GM21423 (cell line): ENCODE results near the gene BBS2.

Experiments
- ATAC-seq: cut with Tn5 transposase; IDR thresholded peaks from one replicate; pipeline ENCODE4 v1.9.1; 2021; ENCODE audit warnings: mild to moderate bottlenecking, moderate library complexity; ENCODE audit not compliant: unreplicated experiment

The BBS2 gene

GRCh38 chr16:56519459-56520250 lies at the start of gene BBS2:
TSS of gene BBS2 (minus strand) at chr16:56520024. CDS start at chr16:56519862, 162 bp downstream.
- ATAC-seq = peak; percentile 74

- ATAC-seq = no peak
Observed at GRCh38 chr16:56564793-56565477, 45.1 kb upstream of the BBS2 start, which contains the start of gene MT4. TSS of gene MT4 (plus strand) at chr16:56565073. CDS start at chr16:56565129, 56 bp downstream.

GRCh38 chr16:56561126-56561525 lies 41.3 kb upstream of the BBS2 start:
- no peak for ATAC-seq

GRCh38 chr16:56560447-56560846 lies 40.6 kb upstream of the BBS2 start:
- no peak for ATAC-seq

- ATAC-seq = no peak
Observed at GRCh38 chr16:56559109-56559508, 39.3 kb upstream of the BBS2 start.

- ATAC-seq = no peak
Observed at GRCh38 chr16:56558024-56558747, 38.4 kb upstream of the BBS2 start.

- no peak for ATAC-seq
Observed at GRCh38 chr16:56554441-56554840, 34.6 kb upstream of the BBS2 start.

GRCh38 chr16:56551796-56552738 lies 32.2 kb upstream of the BBS2 start:
- ATAC-seq = no peak

- ATAC-seq = no peak
Observed at GRCh38 chr16:56549744-56550385, 30.0 kb upstream of the BBS2 start.

- no peak for ATAC-seq
Observed at GRCh38 chr16:56549161-56549560, 29.3 kb upstream of the BBS2 start.

GRCh38 chr16:56547949-56548567 lies 28.2 kb upstream of the BBS2 start:
- ATAC-seq = no peak

- no peak for ATAC-seq
Observed at GRCh38 chr16:56547120-56547948, 27.5 kb upstream of the BBS2 start.

GRCh38 chr16:56542039-56542438 lies 22.2 kb upstream of the BBS2 start:
- ATAC-seq = no peak

- ATAC-seq = no peak
Observed at GRCh38 chr16:56539656-56540055, 19.8 kb upstream of the BBS2 start.

GRCh38 chr16:56538331-56538730 lies 18.5 kb upstream of the BBS2 start:
- ATAC-seq = no peak

GRCh38 chr16:56534847-56535383 lies 15.1 kb upstream of the BBS2 start:
- no peak for ATAC-seq

GRCh38 chr16:56532714-56533113 lies 12.9 kb upstream of the BBS2 start:
- ATAC-seq = no peak

- ATAC-seq = no peak
Observed at GRCh38 chr16:56530872-56531271, 11.0 kb upstream of the BBS2 start.
